Stimulated activated CD8-positive, alpha-beta memory T cell treated with anti-CD3 and anti-CD28 coated beads, Interleukin-15, amount 100 ng/mL, for 1 hour (primary cell): Measurements from ENCODE around the gene INSIG1.

ENCODE experiments used
- DNase-seq: peaks from one replicate; pipeline ENCODE4 v3.0.0-alpha.2; 2020; ENCODE audit warnings: low read depth

Gene INSIG1

DNA sequence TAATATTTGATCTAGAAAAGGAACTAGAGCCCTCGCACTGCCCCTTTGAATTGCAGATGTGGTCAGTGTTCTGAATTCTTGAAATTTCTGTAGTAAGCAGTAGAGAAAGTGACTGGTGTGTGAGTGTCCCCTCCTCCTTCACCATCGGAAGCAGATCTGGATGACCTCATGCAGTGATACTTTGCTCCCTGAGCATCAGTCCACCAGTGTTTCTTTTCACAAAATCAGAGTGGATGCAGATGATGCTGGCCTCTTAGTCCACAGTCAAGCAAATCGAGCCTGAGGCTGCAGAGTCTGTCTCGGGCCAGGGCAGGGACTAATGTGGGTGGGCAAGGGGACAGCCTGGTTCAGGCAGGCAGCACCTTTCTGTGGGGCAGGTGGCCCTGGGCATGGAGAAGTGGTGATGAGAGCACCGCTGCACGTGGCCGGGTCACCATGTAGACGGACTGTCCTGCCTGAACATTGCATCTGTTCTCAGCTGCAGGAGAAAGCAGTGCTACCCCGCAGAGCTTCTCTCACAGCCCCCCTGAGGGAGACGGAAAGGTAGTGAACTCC lies 5.4 kb downstream of the INSIG1 start:
- DNase-seq: no peak

- no peak for DNase-seq
Measured at GRCh38 chr7:155303897-155304296, 6.2 kb downstream of the INSIG1 start.

DNA sequence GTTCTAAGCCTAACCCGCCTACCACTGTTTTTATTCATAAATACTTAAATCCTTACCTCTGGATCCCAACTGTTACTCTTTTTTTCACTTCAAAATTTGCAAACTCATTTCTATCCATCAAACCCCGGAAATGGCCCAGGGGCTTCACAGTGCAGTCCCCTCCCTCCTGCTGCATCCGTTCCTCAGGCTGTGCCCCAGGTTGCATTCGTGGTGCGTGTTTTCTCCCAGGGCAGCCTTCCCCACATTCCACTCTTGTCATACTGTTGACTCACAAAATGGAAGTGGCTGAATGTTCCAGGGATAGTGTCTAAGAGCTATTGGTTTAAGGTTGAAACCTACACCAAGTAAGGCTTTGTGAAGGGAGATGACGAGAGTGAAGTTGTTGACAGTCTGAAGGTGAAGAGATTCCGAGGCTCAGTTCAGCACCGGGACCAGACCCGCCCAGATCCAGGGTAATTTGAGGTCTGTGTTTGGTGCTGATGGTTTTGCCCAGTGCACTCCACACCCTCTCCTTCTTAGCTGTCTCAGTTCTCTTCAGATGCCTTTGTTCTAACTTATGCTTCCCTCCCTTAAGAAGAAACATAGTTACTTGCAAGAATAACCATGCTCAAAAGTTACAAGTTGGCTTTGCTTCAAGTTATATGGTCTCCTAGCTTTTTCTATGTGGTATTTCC lies 7.7 kb downstream of the INSIG1 start:
- no peak for DNase-seq

DNA sequence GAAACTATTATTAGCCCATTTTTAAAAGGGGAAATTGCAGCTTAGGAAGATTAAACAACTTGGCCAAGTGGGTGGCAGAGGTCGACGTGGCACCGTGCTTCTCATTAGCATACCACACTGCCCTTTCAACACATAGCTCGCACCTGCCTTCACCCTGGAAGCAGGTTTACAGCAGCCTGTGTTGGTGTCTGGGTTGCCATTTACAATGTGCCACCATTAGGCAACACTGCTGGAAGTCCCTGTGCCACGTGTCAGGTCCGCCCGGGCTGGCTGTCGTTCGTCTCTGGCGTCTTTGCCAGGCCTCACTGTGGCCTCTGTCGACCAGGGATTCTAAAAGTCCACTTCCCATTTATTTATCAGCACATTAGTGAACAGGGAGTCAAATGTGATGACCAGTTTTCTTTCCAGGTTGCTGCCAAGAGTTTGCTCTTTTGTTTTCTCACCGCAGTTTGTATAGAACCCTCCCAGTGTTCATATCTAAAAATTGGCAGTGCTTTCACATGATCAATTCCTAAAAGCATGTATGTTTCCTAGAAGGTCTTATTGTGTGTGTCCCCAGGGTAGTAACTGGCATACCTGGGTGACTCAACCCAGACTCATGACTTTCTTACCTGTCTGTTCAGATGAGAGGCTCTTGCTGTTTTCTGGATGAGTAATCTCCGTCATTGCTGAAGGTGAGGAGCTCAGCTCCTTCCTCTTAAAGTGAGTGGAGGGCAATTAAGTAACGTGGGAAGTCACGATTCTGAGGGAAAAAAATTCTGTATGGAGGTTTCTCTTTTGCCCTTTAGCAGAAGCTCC lies 9.2 kb downstream of the INSIG1 start:
- DNase-seq: no peak

- no peak for DNase-seq
Measured at GRCh38 chr7:155308330-155309020, 10.8 kb downstream of the INSIG1 start.

DNA sequence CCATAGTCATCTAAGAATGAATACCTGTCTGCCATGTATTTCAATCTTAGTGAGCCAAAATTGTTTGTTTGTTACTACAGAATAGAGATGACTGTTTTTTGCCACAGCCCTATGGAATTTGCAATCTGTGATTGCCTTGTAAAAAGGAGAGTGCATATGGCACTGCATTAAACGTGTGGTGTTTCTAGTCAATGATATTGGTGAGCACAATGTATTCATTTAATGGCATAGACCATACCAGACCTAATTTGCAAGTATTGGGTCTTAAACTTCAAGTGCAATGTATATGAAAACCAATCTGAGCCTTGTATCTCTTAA lies 11.3 kb downstream of the INSIG1 start:
- DNase-seq: no peak

DNA sequence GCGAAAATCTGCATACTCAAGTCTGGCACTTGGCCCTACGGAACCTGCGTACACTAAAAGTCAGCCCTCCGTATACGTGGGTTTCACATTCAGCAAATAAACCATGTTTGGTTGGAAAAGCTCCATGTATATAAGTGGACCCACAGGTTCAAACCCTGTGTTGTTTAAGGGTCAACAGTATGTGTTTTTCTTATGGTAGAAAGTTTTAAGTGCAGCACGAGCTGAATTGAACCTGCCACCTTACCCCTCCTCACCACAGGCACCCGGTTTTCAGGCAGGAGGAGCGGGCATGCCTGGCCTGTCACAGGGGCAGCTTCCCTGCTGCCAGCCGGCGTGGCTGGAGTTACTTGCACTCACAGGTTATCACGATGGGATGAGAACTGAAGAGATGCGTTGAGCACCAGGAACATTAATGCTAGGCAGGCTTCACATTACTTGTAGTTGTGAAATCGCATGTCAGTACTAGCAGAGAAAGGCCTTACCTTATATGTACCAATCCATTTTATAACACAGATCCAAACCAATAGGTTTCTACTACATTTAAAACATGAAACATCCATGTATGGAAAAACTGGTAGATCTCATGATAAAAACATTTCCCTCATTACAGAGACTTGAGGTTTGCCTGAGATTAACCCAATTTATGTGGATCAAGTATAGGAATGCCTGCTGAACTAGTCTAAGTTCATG lies 12.9 kb downstream of the INSIG1 start:
- no peak for DNase-seq

DNA sequence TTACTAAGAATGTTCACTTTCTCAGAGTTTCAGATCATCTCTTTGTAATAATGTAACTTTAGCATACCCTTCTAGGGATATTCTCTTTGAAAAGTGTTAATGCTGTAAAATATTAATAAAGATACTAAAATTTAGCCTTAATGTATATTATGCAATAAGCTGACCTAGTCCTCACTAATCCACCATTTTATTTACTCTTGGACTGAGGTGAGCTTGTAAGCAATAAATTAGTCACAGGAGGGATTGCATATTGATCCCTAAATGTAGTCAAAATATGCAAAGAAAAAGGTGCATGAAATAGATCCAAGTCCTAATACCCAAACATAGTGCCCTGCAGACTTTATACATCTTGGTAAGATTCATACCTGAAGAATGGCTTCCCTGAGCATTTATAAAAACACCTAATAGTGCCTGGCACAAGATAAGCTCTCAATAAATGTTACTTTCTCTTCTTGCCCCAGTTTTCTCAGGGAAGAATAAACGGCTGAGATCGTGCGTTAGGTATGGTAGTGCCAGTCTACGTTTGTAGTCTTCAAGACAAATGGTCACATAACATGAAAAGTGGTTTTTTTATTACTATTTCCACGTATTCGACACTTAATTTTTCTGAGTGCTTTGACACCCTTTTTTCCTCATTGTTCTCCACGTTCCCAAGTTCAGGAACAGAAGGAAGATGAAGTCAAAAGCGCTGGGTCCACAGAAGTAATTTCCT lies 14.3 kb downstream of the INSIG1 start:
- DNase-seq: no peak

- DNase-seq: no peak
Measured at GRCh38 chr7:155312633-155313032, 15.0 kb downstream of the INSIG1 start.

- no peak for DNase-seq
Measured at GRCh38 chr7:155313096-155313495, 15.4 kb downstream of the INSIG1 start.

GRCh38 chr7:155315977-155316376 lies 18.3 kb downstream of the INSIG1 start:
- no peak for DNase-seq

GRCh38 chr7:155316427-155317113 lies 18.9 kb downstream of the INSIG1 start:
- no peak for DNase-seq

DNA sequence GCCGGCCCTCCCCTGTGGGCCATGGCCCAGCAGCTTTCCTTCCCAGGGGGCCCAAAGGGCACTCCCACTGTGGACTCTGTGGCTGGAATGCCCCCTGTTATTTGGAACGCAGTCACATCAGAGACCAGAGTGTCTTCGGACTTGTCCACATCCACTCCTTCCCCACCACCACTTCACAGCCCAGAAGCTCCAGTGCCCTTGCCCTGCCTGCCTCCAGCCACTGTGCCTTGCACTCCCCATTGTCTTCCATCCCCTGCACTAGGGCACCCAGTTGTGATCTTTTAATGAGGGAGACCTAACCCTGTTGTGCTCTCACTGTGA lies 19.4 kb downstream of the INSIG1 start:
- no peak for DNase-seq

DNA sequence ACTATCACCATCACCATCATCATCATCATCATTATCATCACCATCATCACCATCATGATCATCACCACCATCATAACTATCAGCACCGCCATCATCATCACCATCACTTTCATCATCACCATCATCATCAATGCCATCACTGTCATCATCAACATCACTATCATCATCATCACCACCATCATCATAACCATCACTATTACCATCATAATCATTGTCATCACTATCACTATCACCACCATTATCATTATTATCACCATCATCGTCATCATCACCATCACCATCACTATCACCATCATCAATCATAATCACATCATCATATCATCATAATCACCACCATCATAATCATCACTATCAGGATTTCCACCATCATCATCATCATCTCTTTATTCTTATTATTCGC lies 20.6 kb downstream of the INSIG1 start:
- no peak for DNase-seq

- DNase-seq: no peak
Measured at GRCh38 chr7:155322530-155322929, 24.9 kb downstream of the INSIG1 start.

GRCh38 chr7:155323001-155323638 lies 25.4 kb downstream of the INSIG1 start:
- no peak for DNase-seq

DNA sequence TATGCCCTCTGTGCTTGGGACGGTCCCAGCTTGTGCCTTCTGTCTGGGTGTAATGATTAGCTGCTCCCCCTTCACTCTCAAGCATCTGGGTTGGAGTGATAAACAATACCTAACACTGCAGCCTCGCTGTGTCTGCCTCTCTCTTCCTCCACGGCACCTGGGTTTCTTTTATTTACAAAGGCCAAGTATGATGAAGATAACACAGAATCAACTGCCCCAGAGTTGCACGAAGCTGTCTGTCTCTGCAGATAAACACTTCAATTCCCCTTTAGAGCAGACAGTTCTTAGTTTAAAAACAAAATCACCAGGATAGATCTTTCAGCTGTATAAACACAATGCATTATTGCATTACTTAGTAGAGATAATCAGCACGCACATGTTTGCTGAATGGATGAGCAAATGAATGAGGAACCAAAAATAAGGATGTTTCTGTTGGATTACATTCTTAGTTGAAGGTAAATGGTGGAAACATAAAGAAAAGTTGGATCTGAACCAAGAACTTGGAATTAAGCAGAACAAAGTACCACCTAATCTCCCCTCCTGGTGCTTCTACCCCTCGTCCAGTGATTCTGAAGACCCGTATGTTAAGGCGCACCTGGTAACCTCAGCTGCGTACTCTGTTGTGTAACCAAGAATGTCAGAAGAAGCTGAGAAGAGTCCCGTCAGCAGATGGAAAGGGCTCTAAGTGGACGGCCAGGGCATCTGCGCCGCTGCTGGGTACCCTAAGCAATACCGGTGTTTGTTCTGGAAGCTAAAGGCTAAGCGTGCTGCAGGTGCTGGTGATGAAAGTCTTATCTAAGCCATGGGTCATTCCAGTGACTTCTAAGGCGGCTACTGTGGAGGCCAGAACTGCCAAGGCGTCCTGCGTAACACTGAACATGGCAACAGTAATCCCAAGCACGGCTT lies 26.6 kb downstream of the INSIG1 start:
- no peak for DNase-seq

- no peak for DNase-seq
Measured at GRCh38 chr7:155324918-155325235, 27.2 kb downstream of the INSIG1 start.

DNA sequence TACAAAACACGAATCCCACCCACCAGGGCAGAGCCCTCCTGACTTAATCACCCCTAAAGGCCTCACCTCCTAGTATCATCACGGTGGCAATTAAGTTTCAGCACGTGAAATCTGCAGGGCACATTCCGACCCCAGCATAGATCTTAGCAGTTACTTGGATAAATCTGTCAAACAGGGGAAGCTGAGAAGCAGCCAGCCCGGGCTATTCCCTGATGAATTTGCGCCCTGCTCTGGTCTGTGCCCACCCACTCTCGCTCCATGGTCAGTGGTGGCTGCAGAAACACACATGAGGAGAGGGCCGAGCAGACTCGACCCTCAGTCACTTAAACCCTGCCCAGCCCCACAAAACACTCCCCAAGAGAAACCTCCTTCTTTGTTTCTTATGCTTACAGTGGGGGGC lies 28.7 kb downstream of the INSIG1 start:
- no peak for DNase-seq
